ENCODE data around the gene PPARA.

PPARA gene

DNA sequence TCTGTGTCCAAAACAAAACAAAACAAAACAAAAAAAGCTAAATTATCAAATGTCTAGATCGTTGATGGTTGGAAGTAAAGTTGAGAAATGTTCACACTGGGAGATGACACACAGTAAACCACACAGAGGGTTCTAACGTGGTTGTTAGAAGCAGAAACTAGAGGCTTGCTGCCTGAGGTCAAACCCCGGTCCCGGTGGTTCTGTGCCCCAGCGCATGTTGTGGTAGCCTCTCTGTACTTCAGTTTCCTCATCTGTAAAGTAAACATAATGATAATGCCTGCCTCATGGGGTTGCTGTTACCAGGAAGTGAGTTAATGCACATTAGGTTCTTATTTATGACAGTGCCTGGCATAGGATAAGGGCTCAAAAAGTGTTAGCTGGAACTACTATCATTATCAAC is 33.4 kb downstream of the PPARA start:
- no peak overlapping the region for H3K4me3 ChIP-seq (ENCODE audit: low read depth, low read length)
- TF ChIP-seq, protein P1, sequence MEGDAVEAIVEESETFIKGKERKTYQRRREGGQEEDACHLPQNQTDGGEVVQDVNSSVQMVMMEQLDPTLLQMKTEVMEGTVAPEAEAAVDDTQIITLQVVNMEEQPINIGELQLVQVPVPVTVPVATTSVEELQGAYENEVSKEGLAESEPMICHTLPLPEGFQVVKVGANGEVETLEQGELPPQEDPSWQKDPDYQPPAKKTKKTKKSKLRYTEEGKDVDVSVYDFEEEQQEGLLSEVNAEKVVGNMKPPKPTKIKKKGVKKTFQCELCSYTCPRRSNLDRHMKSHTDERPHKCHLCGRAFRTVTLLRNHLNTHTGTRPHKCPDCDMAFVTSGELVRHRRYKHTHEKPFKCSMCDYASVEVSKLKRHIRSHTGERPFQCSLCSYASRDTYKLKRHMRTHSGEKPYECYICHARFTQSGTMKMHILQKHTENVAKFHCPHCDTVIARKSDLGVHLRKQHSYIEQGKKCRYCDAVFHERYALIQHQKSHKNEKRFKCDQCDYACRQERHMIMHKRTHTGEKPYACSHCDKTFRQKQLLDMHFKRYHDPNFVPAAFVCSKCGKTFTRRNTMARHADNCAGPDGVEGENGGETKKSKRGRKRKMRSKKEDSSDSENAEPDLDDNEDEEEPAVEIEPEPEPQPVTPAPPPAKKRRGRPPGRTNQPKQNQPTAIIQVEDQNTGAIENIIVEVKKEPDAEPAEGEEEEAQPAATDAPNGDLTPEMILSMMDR (IDR thresholded peaks at IDR 0.05; ENCODE audit: control insufficient read depth, extremely low read depth, insufficient read depth) = no peak

DNA sequence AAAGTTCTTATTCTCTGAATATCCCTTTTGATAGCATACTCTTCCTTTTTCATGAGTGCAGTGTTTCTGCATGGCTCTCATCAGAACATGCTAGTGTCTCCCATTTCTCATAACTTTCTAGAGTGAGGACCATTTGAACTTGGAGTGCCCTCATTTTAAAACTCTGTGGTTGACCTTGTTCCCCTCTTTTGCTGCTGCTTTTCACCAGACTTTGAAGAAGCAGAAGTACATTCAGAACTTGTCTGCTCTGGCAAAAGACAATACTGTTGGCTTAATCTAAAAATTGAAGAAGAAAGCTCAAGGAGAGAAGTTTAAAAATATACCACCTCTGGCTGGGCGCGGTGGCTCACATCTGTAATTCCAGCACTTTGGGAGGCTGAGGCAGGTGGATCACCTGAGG is 35.0 kb downstream of the PPARA start:
- no peak overlapping the region for H3K4me3 ChIP-seq (ENCODE audit: low read depth, low read length)
- TF ChIP-seq, protein P1 (IDR thresholded peaks at IDR 0.05; ENCODE audit: control insufficient read depth, extremely low read depth, insufficient read depth) = no peak
- DNase-seq (ENCODE audit: low read depth) = no peak

More for the DNA sequence above, 33.4 kb downstream of the PPARA start:
- DNase-seq (ENCODE audit: low read depth) = no peak

DNA sequence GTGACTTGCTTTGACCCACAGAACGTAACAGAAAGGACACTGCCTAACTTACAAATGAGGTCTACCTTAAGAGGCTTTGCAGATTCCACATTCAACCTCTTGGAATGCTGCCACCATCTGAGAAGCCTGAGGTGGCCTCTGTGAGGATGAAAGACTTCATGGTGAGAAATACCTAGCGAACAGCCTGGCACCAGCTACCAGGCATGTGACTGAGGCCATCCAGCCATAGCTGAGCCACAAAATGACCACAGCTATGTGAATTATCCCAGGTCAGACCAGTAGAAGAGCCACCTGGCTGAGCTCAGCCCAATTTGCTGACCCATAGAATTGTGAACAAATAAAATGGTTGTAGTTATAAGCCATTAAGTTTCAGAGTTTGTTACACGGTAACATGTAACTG is 37.5 kb downstream of the PPARA start:
- TF ChIP-seq, protein P1 (IDR thresholded peaks at IDR 0.05; ENCODE audit: control insufficient read depth, extremely low read depth, insufficient read depth) = no peak
- DNase-seq (ENCODE audit: low read depth) = no peak
- H3K4me3 ChIP-seq (ENCODE audit: low read depth, low read length) = no peak overlapping the region

DNA sequence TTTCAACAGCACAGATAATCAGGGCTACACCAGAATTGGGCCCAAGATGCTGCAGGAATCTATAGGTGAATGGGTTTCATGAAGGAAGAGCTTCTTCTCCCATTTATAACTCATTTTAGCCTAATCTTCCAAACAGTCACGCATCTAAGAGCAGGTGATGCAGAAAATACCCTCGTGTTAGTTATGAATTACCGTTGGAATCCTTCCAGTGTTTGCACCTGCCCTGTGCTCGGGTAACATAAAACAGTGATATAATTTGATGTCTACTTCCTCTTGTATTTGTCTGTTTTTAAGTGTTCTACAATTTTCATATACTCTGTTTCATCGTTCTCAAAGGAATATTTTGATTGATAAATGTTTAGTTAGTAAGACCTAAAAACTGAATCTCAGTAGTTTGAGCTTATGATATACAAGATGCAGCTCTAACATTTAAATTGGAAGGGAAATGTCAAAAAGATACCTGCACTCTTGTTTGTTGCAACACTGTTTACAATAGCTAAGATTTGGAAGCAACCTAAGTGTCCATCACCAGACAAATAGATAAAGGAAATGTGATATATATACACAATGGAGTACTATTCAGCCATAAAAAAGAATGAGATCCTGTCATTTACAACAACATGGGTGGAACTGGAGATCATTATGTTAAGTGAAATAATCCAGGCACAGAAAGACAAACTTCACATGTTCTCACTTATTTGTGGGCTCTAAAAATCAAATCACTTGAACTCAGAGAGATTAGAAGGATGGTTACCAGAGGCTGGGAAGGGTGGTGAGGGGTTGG is 42.1 kb downstream of the PPARA start:
- TF ChIP-seq, protein P1 (IDR thresholded peaks at IDR 0.05; ENCODE audit: control insufficient read depth, extremely low read depth, insufficient read depth) = no peak
- no peak overlapping the region for H3K4me3 ChIP-seq (ENCODE audit: low read depth, low read length)
- no peak for DNase-seq (ENCODE audit: low read depth)

DNA sequence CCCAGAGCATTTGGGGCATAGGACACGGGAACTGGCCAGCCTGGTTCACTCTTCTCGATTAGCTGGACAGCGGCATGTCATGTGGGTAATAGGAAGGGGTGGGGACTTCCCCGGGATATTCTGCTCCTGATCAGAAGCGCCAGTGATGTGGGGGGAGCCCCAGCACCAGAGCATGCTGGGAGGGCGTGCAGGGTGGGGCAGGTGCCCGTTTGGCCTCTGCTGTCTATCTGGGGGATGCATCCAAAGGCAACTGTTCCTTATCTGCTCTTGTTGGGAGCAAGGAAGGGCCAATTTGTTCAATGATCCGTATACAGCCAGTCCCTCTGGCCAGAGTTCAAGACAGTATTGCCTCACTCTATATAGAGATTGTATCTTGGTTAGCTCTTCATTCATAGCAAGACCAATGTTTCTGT is 43.6 kb downstream of the PPARA start:
- no peak for DNase-seq (ENCODE audit: low read depth)
- TF ChIP-seq, protein P1 (IDR thresholded peaks at IDR 0.05; ENCODE audit: control insufficient read depth, extremely low read depth, insufficient read depth) = no peak
- no peak overlapping the region for H3K4me3 ChIP-seq (ENCODE audit: low read depth, low read length)

DNA sequence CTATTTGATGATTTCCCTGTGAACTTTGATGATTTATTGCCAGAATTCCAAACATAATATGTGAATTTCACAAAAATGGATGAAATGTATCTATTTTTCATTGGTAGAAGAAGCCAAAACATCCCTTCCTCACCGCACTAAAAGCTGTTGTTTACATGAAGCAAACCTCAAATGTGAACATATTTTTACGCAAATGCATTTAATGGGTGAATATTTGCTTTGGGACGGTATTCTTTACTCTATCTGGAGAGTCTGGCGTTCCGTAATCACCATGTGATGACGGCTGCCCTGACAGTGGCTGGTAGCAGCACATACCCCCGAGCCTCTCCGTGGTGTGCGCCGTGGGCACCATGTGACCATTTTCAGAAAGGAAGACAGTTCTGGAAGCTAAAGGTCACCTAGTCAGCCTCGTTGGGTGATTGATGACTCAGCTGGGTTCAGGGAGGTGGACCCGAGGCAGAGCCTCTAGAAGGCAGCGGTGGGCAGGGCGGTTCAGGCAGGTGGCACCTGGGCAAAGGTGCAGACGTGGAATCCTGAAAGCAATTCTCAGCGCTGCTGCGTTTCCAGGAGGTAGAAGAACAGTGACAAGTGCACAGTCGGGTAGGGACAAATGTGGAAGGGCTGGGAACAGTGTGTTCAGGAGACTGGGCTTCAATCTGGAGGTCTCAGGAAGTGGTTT is 45.3 kb downstream of the PPARA start:
- TF ChIP-seq, protein P1 (IDR thresholded peaks at IDR 0.05; ENCODE audit: control insufficient read depth, extremely low read depth, insufficient read depth) = no peak
- no peak overlapping the region for H3K4me3 ChIP-seq (ENCODE audit: low read depth, low read length)
- DNase-seq (ENCODE audit: low read depth) = no peak
